ENCODE data around the gene FAM98B. TPM values are rescaled to one million over a fixed set of nuclear protein-coding genes. Genes with fewer than 3 reads are reported as not detected.

Gene FAM98B
- total RNA-seq, 1 experiment from 2014 or later: 38.1 TPM

DNA sequence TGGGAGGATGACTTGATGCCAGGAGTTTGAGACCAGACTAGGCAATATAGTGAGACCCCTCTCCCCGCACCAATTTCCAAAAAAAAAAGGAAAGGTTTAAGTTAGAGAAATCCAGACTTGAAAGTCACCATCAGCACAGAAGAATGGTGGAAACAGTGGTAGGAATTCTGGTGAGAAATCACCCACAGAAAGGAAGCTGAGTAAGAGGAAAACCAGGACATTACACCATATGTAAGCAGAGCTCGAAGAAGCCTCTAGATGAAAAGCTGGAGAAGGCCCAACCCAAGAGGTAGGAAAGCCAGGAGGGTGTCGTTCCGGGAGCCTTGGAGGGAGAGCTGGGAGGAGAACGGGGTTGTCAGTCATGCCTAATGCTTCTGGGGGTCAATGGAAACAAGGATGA lies 70.2 kb downstream of the FAM98B start:
- TF ChIP-seq ZNF121 (CRISPR knock-in tag; IDR thresholded peaks at IDR 0.05): no peak
- no peak for TF ChIP-seq USF2 (CRISPR knock-in tag; IDR thresholded peaks at IDR 0.05)
- no peak for TF ChIP-seq PREB (CRISPR knock-in tag; IDR thresholded peaks at IDR 0.05; ENCODE audit: borderline replicate concordance)
- TF ChIP-seq, protein P1, sequence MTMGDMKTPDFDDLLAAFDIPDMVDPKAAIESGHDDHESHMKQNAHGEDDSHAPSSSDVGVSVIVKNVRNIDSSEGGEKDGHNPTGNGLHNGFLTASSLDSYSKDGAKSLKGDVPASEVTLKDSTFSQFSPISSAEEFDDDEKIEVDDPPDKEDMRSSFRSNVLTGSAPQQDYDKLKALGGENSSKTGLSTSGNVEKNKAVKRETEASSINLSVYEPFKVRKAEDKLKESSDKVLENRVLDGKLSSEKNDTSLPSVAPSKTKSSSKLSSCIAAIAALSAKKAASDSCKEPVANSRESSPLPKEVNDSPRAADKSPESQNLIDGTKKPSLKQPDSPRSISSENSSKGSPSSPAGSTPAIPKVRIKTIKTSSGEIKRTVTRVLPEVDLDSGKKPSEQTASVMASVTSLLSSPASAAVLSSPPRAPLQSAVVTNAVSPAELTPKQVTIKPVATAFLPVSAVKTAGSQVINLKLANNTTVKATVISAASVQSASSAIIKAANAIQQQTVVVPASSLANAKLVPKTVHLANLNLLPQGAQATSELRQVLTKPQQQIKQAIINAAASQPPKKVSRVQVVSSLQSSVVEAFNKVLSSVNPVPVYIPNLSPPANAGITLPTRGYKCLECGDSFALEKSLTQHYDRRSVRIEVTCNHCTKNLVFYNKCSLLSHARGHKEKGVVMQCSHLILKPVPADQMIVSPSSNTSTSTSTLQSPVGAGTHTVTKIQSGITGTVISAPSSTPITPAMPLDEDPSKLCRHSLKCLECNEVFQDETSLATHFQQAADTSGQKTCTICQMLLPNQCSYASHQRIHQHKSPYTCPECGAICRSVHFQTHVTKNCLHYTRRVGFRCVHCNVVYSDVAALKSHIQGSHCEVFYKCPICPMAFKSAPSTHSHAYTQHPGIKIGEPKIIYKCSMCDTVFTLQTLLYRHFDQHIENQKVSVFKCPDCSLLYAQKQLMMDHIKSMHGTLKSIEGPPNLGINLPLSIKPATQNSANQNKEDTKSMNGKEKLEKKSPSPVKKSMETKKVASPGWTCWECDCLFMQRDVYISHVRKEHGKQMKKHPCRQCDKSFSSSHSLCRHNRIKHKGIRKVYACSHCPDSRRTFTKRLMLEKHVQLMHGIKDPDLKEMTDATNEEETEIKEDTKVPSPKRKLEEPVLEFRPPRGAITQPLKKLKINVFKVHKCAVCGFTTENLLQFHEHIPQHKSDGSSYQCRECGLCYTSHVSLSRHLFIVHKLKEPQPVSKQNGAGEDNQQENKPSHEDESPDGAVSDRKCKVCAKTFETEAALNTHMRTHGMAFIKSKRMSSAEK (CRISPR knock-in tag; IDR thresholded peaks at IDR 0.05; ENCODE audit: borderline replicate concordance): no peak
- TF ChIP-seq TEAD1 (CRISPR knock-in tag; IDR thresholded peaks at IDR 0.05): no peak
- TF ChIP-seq E2F4 (CRISPR knock-in tag; IDR thresholded peaks at IDR 0.05; ENCODE audit: borderline replicate concordance, low read depth): no peak
- TF ChIP-seq ZNF281 (CRISPR knock-in tag; IDR thresholded peaks at IDR 0.05): no peak
- TF ChIP-seq ATF1 (CRISPR knock-in tag; IDR thresholded peaks at IDR 0.05): no peak
- no peak for TF ChIP-seq ZNF396 (CRISPR knock-in tag; IDR thresholded peaks at IDR 0.05; ENCODE audit: borderline replicate concordance)
- no peak for TF ChIP-seq AFF4 (CRISPR knock-in tag; IDR thresholded peaks at IDR 0.05; ENCODE audit: borderline replicate concordance)
- no peak for TF ChIP-seq ZSCAN18 (CRISPR knock-in tag; IDR thresholded peaks at IDR 0.05)
- no peak for TF ChIP-seq GTF2I (CRISPR knock-in tag; conservative IDR thresholded peaks at IDR 0.05)
- TF ChIP-seq ZNF317 (CRISPR knock-in tag; IDR thresholded peaks at IDR 0.05; ENCODE audit: borderline replicate concordance, low read depth): no peak
- no peak for TF ChIP-seq MAX (CRISPR knock-in tag; IDR thresholded peaks at IDR 0.05)
- no peak for TF ChIP-seq ATF3 (CRISPR knock-in tag; conservative IDR thresholded peaks at IDR 0.05)
- no peak for TF ChIP-seq NR3C1 (CRISPR knock-in tag; conservative IDR thresholded peaks at IDR 0.05; ENCODE audit: low read depth)
- TF ChIP-seq, protein P2, sequence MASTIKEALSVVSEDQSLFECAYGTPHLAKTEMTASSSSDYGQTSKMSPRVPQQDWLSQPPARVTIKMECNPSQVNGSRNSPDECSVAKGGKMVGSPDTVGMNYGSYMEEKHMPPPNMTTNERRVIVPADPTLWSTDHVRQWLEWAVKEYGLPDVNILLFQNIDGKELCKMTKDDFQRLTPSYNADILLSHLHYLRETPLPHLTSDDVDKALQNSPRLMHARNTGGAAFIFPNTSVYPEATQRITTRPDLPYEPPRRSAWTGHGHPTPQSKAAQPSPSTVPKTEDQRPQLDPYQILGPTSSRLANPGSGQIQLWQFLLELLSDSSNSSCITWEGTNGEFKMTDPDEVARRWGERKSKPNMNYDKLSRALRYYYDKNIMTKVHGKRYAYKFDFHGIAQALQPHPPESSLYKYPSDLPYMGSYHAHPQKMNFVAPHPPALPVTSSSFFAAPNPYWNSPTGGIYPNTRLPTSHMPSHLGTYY (CRISPR knock-in tag; IDR thresholded peaks at IDR 0.05): no peak
- POLR2A ChIA-PET: no interaction called here
- Mint-ChIP-seq H3K27me3 (ENCODE audit: low read depth) (no peaks in the 10 kb centered on the region), H3K9me3 (no peaks in the 10 kb centered on the region), H3K4me3 (no peak overlapping the region), H3K4me1 (peaks cover 6% of the 10 kb centered on the region), H3K27ac (no peak overlapping the region; the same call in 1 of the 2 replicates), H3K36me3 (no peaks in the 10 kb centered on the region)
- DNase-seq (ENCODE audit: low spot score): no peak
- CTCF ChIA-PET: no interaction called here
- no peak for ATAC-seq
